ENCODE data around the gene ISM2.

DNA sequence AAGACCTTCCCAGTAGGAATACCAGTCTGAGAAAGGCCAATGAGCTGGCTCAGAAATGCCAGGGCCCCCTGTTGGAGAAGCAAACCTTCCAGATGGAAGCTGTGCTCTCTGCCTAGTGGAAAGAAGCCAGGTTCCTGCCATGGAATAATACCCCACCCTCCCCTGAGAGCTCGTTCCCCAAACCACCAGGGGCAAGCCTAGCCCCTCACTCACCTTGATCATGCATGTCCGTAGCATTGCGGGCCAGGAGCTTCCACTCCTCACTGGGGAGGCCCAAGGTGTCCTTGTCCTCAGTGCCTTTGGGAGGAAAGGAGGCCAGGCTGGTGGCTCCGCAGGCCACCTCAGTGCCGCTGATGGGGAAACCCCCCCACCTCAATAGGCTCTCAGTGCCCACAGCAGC, 20.6 kb downstream of the ISM2 start:
- TF ChIP-seq EP300 (IDR thresholded peaks at IDR 0.05) (no peak), POLR2A (IDR thresholded peaks at IDR 0.05) (no peak)
- TF ChIP-seq, protein P1, sequence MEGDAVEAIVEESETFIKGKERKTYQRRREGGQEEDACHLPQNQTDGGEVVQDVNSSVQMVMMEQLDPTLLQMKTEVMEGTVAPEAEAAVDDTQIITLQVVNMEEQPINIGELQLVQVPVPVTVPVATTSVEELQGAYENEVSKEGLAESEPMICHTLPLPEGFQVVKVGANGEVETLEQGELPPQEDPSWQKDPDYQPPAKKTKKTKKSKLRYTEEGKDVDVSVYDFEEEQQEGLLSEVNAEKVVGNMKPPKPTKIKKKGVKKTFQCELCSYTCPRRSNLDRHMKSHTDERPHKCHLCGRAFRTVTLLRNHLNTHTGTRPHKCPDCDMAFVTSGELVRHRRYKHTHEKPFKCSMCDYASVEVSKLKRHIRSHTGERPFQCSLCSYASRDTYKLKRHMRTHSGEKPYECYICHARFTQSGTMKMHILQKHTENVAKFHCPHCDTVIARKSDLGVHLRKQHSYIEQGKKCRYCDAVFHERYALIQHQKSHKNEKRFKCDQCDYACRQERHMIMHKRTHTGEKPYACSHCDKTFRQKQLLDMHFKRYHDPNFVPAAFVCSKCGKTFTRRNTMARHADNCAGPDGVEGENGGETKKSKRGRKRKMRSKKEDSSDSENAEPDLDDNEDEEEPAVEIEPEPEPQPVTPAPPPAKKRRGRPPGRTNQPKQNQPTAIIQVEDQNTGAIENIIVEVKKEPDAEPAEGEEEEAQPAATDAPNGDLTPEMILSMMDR (IDR thresholded peaks at IDR 0.05), result no peak
